Testis (tissue), 3 donors: ENCODE measurements around the gene CDYL2. TPM values are rescaled to one million over a fixed set of nuclear protein-coding genes. Genes with fewer than 3 reads are reported as not detected.

Source experiments
- DNase-seq: peaks from one replicate; pipeline ENCODE4 v3.0.0-alpha.2; 2019
- H3K27ac ChIP-seq, 2 donors: fragments of 200-600 bp; sonication (generic); one replicate each; pipeline ENCODE4 v1.5.1; 2019
- H3K27me3 ChIP-seq: fragments of 200-600 bp; sonication (generic); one replicate; pipeline ENCODE4 v1.5.1; 2019
- H3K36me3 ChIP-seq: fragments of 200-600 bp; sonication (generic); one replicate; pipeline ENCODE4 v1.5.1; 2017; ENCODE audit warnings: low read depth; ENCODE audit errors: missing control alignments
- H3K4me1 ChIP-seq: fragments of 200-600 bp; sonication (generic); one replicate; pipeline ENCODE4 v1.5.1; 2019
- H3K4me3 ChIP-seq, 2 donors: fragments of 200-600 bp; sonication (generic); one replicate each; pipeline ENCODE4 v1.5.1; 2017 to 2019
- H3K9me3 ChIP-seq: fragments of 200-600 bp; sonication (generic); one replicate; pipeline ENCODE4 v1.5.1; 2017
- CTCF ChIP-seq, 3 experiments: fragments of 450-650 bp in 2 of 3; fragments of 200-600 bp in 1 of 3; sonication (generic) in 1 of 3; IDR thresholded peaks; one replicate each; pipeline ENCODE4 v1.5.1; 2016 to 2019; ENCODE audit warnings: antibody characterized with exemption in 3 of 3, mild to moderate bottlenecking in 2 of 3, moderate library complexity in 1 of 3
- POLR2A ChIP-seq: fragments of 450-650 bp; IDR thresholded peaks from one replicate; pipeline ENCODE4 v1.6.1; 2017; ENCODE audit warnings: antibody characterized with exemption, mild to moderate bottlenecking, moderate library complexity
- WGBS, 2 donors: methylation state at CpG; one replicate each; pipeline ENCODE4 v1.1.5; 2018; 5-methylcytosine and 5-hydroxymethylcytosine counted together
- intact Hi-C: fragments of 100-400 bp; cut with DNase I; formaldehyde crosslinking; loops from one replicate; pipeline ENCODE4 v1.15.1; 2023; ENCODE audit warnings: low total_unique reads
- polyA plus RNA-seq: library from polyadenylated mRNA; stranded (reverse); fragments of 350-450 nt; fragmentation: Illumina TruSeq; extraction: RNeasy Lipid Tissue Mini Kit (QIAGEN cat#74804); gene quantifications from one replicate; pipeline ENCODE4 v1.2.3, GENCODE V29; 2014; ENCODE audit warnings: low read depth, low replicate concordance; ENCODE audit not compliant: insufficient read depth
- total RNA-seq, 2 donors: library from RNA; depleted of rRNA; stranded (reverse); fragments of >200 nt; gene quantifications; one replicate each; pipeline ENCODE4 v1.2.3, GENCODE V29; 2016

CDYL2 gene
- total and polyA plus RNA-seq, 3 donors from 2014 or later, result 31.2 to 63.7 (median 60.4) TPM

DNA sequence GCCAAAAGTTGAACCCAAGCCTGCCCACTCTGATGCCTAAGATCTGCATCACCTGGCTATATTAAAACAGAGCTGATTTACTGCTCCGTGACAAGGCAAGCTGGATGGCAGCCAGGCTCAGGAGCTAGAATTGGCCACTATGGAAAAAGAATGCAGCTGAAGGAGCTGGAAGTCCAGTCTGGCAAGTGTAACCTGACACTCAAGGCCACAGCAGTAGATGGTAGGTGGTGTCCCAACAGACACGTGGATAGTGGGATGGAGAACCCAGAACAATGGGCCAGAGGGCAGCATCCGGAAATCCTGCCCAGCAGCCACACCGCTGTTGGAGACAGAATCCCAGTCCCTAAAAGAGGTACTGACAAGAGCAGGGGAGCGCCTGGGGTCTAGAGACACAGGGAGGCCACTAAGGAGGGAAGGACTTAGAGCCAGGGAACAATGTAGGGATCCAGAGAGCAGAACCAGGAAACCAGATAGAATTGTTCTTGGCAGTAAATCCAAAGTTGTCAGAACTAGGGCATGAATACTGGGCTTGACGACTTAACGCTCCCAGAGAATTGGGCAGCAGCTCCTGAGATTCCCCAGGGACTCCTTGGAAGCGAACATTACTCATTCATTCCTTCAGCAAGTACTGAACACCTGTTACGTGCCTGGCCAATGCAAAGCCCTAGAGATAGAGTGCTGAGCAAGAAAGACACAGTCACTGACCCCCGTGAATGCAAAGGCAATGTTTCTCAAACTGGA is 85.7 kb downstream of the CDYL2 start:
- no peak overlapping the region for H3K27ac ChIP-seq
- no peaks in the 10 kb centered on the region for H3K9me3 ChIP-seq
- intact Hi-C loops, result no loop called here
- no peaks in the 10 kb centered on the region for H3K27me3 ChIP-seq
- H3K4me1 ChIP-seq, result peaks cover 12% of the 10 kb centered on the region
- peak; percentile 30 for DNase-seq
- TF ChIP-seq CTCF (IDR thresholded peaks at IDR 0.05), result no peak
- H3K36me3 ChIP-seq, result no peaks in the 10 kb centered on the region
- no peak overlapping the region for H3K4me3 ChIP-seq
- WGBS, 2 donors, result 48 to 58% methylated on average over 10 of the region's 10 CpGs

- no peak for DNase-seq
- 39 to 69% methylated on average over 3 of the region's 3 CpGs for WGBS, 2 donors
- Histone ChIP-seq H3K27me3 (no peaks in the 10 kb centered on the region), H3K4me3 (no peak overlapping the region), H3K36me3 (no peaks in the 10 kb centered on the region), H3K9me3 (no peaks in the 10 kb centered on the region), H3K4me1 (peaks cover 12% of the 10 kb centered on the region), H3K27ac (no peak overlapping the region)
- TF ChIP-seq CTCF (IDR thresholded peaks at IDR 0.05), result no peak
- TF ChIP-seq POLR2A, result no peak
- intact Hi-C loops, result no loop called here
These were observed 86.8 kb downstream of the CDYL2 start for GRCh38 chr16:80717611-80718010.

DNA sequence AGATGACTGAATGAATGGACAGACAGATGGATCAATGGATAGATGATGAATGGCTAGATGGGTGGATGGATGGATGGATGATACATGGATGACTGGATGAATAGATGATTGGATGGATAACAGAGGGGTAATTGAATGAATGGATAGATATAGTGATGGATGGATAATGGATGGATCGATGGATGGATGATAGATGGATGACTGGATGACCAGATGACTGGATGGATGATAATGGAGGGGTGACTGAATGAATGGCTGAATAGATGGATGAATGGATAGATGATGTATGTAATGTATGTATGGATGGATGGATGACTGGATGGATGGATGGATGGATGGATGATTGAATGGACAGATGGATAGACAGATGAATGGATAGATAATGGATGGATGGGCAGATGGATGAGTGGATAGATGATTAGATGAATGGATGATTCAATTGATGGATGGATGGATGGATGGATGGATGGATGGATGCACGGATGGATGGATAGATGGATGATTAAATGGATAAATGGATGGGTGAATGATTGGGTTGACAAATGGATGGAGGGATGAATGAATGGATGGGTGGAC is 87.7 kb downstream of the CDYL2 start:
- peaks cover 12% of the 10 kb centered on the region for H3K4me1 ChIP-seq
- no peak overlapping the region for H3K4me3 ChIP-seq
- TF ChIP-seq CTCF (IDR thresholded peaks at IDR 0.05), result no peak
- TF ChIP-seq POLR2A, result no peak
- intact Hi-C loops, result no loop called here
- H3K36me3 ChIP-seq, result no peaks in the 10 kb centered on the region
- no peak overlapping the region for H3K27ac ChIP-seq
- WGBS, 2 donors, result 89 to 90% methylated on average over 2 of the region's 2 CpGs
- H3K27me3 ChIP-seq, result no peaks in the 10 kb centered on the region
- DNase-seq, result no peak
- H3K9me3 ChIP-seq, result no peaks in the 10 kb centered on the region

DNA sequence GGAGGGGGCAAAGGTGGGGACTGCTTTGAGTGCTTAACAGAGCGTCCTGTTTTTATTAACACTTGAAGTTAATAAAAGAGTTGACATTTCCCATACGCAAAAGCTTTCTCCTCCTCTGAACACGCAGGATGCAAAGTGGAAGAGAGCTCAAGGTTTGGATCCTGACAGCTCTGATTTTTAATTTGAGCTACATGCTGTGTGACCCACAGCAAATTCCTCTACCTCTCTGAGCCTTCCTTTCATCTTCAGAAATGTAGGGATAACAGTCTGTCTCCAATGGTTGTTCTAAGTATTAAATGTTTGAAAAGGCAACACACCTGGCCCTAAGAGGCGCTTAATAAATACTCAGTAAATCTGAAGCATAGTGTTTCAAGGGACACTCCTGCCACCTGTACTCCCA is 93.0 kb downstream of the CDYL2 start:
- WGBS, 2 donors, result 85 to 89% methylated on average over 4 of the region's 4 CpGs
- H3K27me3 ChIP-seq, result no peaks in the 10 kb centered on the region
- DNase-seq, result no peak
- no peaks in the 10 kb centered on the region for H3K36me3 ChIP-seq
- no peak overlapping the region for H3K4me3 ChIP-seq
- H3K27ac ChIP-seq, result no peak overlapping the region
- no peaks in the 10 kb centered on the region for H3K9me3 ChIP-seq
- no peak for TF ChIP-seq CTCF (IDR thresholded peaks at IDR 0.05)
- no peak for TF ChIP-seq POLR2A
- intact Hi-C loops, result no loop called here
- peaks cover 3% of the 10 kb centered on the region for H3K4me1 ChIP-seq

- H3K27me3 ChIP-seq, result no peaks in the 10 kb centered on the region
- H3K27ac ChIP-seq, result no peak overlapping the region
- WGBS, 2 donors, result 76 to 80% methylated on average over 8 of the region's 8 CpGs
- peaks cover 3% of the 10 kb centered on the region for H3K4me1 ChIP-seq
- no peak for TF ChIP-seq CTCF (IDR thresholded peaks at IDR 0.05)
- no peaks in the 10 kb centered on the region for H3K9me3 ChIP-seq
- no peak for DNase-seq
- H3K4me3 ChIP-seq, result no peak overlapping the region
- intact Hi-C loops, result no loop called here
- H3K36me3 ChIP-seq, result no peaks in the 10 kb centered on the region
These were observed 93.5 kb downstream of the CDYL2 start for GRCh38 chr16:80710918-80711317.
